Activated CD8-positive, alpha-beta memory T cell treated with anti-CD3 and anti-CD28 coated beads for 4 hours (primary cell): ENCODE results near the gene MAPT.
"Not testable (repeated sequence)": the region's sequence is repeated elsewhere in the genome, so short reads cannot be mapped to it uniquely, and the experiment has no call there.

ENCODE experiments used
- DNase-seq, 2 donors: peaks; one replicate each; pipeline ENCODE4 v3.0.0-alpha.2; 2020; ENCODE audit warnings: low read depth in 2 of 2

Gene MAPT

GRCh38 chr17:45952814-45953320 lies 58.5 kb downstream of the MAPT start:
- no peak for DNase-seq

GRCh38 chr17:45953561-45953960 lies 59.2 kb downstream of the MAPT start:
- DNase-seq: no peak

- no peak for DNase-seq
These were observed 60.6 kb downstream of the MAPT start for GRCh38 chr17:45954914-45955313.

GRCh38 chr17:45955326-45955725 lies 61.0 kb downstream of the MAPT start:
- no peak for DNase-seq

DNA sequence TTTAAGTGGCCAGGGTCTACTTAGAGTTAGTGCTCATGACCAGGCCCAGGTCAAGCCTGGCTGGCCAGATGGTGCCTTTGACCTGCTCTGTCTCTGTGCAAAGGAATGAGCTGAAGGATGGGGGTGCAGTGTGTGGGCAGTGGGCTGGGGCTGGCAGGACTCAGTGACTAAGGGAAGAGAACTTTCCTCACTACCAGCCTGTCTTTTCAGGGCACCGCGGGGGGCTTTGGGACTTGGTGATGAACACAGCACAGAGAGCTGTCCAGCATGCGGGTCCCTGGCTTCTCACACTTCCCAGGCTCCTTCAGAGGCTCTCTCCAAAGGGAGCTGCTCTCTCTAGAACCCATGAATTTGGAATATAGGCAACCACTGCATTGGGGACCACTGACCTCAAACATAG lies 61.7 kb downstream of the MAPT start:
- DNase-seq: no peak

DNA sequence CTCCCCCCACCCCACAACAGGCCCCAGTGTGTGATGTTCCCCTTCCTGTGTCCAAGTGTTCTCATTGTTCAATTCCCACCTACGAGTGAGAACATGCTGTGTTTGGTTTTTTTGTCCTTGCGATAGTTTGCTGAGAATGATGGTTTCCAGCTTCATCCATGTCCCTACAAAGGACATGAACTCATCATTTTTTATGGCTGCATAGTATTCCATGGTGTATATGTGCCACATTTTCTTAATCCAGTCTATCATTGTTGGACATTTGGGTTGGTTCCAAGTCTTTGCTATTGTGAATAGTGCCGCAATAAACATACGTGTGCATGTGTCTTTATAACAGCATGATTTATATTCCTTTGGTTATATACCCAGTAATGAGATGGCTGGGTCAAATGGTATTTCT lies 62.4 kb downstream of the MAPT start:
- DNase-seq: not testable (repeated sequence)

DNA sequence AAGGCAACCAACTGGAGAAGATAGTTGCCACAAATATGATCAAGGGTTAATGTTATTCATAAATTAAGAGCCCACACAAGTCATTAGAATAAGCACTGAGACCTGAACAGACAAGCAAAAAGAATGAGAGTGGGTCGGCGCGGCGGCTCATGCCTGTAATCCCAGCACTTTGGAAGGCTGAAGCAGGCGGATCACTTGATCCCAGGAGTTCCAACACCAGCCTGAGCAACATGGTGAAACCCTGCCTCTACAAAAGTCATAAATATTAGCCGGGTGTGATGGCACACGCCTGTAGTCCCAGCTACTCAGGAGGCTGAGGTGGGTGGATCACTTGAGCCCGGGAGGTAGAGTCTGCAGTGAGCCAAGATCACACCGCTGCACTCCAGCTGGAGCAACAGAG lies 64.0 kb downstream of the MAPT start:
- no peak for DNase-seq

DNA sequence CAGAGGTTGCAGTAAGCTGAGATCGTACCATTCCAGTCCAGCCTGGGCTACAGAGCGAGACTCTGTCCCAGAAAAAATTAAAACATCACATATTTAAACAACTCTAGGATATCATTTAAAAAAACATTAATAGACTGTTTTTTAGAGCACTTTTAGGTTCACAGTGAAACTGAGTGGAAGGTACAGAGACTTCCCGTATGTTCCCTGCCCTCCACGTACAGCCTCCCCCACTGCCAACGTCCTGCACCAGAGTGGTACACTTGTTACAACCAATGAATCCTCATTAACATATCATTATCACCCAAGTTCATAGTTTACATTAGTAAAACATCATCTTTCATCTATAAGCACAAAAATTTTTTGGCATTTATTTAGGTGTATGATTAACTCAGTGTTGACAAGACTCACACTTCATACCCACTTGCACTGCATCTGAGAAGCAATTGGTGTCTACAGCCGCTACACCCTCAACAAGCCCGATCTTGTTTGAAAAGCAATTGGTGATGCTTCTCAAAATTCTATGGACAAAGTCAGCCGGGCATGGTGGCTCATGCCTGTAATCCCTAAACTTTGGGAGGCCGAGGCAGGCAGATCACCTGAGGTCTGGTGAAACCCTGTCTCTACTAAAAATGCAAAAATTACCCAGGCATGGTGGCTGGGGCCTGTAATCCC lies 64.8 kb downstream of the MAPT start:
- DNase-seq: no peak

- no peak for DNase-seq
These were observed 66.0 kb downstream of the MAPT start for GRCh38 chr17:45960311-45960710.

DNA sequence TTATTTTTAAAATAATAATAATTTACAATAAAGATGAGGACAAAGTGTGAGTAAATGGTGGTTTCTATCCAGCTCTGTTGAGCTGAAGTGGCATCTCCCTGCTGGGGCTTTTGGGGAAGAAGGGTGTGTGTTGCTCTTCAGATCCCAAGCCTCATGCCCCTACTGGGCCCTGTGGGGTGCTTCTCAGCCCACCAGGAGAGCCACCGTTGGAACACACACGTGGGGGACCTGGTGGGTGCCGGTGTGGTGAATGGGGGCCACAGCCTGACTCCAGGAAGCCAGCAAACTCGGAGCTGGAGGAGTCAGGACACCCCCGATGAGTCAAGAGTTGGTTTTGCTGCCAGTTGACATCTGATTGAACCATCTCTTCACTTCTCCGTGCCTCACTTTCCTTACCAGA lies 66.9 kb downstream of the MAPT start:
- DNase-seq: no peak

DNA sequence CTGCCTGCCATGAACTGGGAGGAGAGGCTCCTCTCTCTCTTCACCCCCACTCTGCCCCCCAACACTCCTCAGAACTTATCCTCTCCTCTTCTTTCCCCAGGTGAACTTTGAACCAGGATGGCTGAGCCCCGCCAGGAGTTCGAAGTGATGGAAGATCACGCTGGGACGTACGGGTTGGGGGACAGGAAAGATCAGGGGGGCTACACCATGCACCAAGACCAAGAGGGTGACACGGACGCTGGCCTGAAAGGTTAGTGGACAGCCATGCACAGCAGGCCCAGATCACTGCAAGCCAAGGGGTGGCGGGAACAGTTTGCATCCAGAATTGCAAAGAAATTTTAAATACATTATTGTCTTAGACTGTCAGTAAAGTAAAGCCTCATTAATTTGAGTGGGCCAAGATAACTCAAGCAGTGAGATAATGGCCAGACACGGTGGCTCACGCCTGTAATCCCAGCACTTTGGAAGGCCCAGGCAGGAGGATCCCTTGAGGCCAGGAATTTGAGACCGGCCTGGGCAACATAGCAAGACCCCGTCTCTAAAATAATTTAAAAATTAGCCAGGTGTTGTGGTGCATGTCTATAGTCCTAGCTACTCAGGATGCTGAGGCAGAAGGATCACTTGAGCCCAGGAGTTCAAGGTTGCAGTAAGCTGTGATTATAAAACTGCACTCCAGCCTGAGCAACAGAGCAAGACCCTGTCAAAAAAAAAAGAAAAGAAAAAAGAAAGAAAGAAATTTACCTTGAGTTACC lies 68.0 kb downstream of the MAPT start:
- DNase-seq: no peak

- no peak for DNase-seq
These were observed 68.9 kb downstream of the MAPT start for GRCh38 chr17:45963283-45963682.

- no peak for DNase-seq
These were observed 69.5 kb downstream of the MAPT start for GRCh38 chr17:45963889-45964288.

DNA sequence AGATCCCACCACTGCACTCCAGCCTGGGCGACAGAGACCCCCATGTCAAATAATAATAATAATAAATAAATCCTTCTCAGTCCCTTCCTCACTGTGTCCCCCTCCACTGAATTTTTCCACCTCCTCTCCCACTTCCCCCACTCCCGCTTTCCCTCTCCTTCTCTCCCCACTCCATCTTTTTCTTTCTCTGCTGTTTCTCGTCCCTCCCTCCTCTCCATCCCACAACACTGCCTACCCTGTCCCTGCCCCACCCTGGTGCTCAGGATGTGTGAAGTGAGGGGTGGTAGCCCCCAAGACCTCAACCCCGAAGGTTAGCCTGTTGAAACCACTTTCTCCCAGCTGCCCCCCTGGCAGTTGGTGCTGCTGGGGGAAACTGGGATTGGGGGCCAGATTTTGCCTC lies 70.3 kb downstream of the MAPT start:
- no peak for DNase-seq

DNA sequence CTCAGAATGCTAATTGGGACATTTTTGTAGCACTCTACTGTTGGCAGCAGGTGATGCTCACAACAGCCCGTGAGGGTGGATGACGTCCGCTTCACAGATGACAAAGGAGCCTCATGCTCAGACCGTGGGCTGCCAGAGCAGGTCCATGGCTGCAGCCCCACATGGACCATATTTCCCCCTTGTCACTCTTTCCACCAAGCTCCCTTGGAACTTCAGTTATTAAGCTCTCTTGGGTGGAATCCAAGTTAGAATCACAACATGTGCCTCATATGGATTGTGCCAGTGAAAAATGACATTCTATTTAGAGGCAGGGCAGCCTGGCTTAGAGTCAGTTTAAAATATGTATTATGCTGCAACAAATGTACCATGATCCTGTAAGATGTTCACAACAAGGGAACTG lies 71.5 kb downstream of the MAPT start:
- DNase-seq: no peak

- DNase-seq: no peak
These were observed 72.4 kb downstream of the MAPT start for GRCh38 chr17:45966606-45967280.

DNA sequence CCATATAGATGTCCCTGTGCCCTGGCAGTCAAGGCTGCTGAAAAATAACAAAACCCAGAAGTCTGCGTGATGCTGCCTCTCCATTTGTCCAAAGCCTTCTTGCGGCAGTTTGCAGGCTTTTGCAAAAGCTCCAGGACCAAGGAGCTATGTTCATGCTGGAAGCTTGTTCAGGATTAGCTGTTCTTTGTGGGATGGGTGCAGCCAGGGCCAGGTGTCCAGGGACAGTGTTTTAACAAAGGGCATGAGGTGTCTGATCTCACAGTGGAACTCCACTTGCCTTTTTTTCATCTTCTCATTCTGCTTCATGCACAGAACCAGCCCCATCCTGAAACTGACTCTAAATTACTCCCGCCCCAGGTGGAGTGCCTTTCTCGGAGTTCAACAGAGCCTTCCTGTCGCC lies 73.0 kb downstream of the MAPT start:
- no peak for DNase-seq

- DNase-seq: no peak
These were observed 74.4 kb downstream of the MAPT start for GRCh38 chr17:45968732-45969131.

- no peak for DNase-seq
These were observed 75.4 kb downstream of the MAPT start for GRCh38 chr17:45969726-45970125.

DNA sequence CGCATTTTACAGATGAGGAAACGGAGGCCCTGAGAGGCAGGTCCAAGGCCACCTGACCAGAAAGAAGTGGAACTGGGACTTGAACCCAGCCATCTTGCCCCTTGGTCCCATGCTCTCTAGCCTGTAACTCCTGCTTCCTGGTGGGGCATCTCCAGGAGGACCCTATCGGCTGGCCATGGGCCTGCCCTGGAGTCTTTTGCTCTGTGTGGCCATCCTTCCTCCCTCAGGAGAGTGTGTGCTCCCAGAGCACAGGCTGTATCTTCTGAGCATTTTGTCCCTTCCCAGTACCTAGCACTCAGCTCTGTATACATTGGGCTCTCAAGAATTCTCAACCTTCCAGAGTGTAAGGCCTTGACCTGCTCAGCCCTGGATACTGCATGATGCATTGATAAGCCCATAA lies 76.3 kb downstream of the MAPT start:
- DNase-seq: no peak

GRCh38 chr17:45971698-45972141 lies 77.4 kb downstream of the MAPT start:
- DNase-seq: no peak

DNA sequence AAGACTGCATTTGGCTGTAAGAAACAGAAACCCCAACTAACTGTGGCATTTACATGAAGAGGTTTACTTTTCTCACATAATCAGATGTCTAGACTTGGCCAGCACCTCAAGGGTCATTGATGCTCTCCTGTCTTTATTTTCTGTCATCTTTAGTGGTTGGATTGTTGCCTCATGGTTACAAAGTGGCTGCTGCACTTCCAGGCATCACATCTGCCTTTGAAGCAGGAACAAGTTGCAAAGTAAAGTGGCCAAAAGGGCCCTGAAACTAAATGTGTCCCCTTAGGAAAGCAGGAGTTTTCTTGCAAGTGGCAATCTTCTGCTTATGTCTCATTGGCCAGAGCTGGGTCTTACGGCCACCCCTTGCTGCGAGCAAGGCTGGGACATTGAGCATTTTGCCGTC lies 78.2 kb downstream of the MAPT start:
- DNase-seq: no peak
